ENCODE measurements around the gene ADAM10.
A peak's percentile ranks its signal among the peaks of the same experiment; 100 is the strongest.

The ADAM10 gene

DNA sequence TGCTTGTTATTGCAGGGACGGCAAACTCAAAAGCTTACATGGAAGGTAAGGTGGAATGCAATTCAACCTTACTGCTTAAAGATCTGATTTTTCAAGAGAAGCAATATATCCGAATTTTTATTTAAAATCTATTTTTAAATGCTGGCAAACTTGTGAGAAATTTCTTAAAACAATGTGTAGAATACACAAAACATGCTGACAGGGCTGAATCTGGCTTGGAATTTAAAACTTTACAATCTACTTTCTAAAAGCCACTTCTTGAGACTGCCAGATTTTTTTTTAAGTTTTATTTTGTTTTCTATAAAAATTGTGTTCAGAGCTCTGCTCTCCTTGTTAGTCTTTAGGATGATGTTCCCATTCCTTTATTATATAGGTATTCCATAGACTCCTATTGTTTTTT lies 146.7 kb downstream of the ADAM10 start:
- H3K27ac ChIP-seq, result no peak overlapping the region

GRCh38 chr15:58598829-58599210 lies 150.7 kb downstream of the ADAM10 start:
- no peak overlapping the region for H3K4me3 ChIP-seq (ENCODE audit: low read depth in 1 of 2, low read length in 1 of 2)
- no peaks in the 10 kb centered on the region for H3K9me3 ChIP-seq
- peaks cover 9 to 11% of the 10 kb centered on the region in 2 experiments for H3K4me1 ChIP-seq (ENCODE audit: control insufficient read depth in 1 of 2, insufficient read depth in 1 of 2, low read depth in 1 of 2, low read length in 1 of 2)
- peak overlapping the region; percentile 21 for H3K27ac ChIP-seq
- H3K27me3 ChIP-seq, result no peaks in the 10 kb centered on the region
- TF ChIP-seq CTCF (IDR thresholded peaks at IDR 0.05), result no peak
- peaks cover 15% of the 10 kb centered on the region for H3K36me3 ChIP-seq

More for the DNA sequence above, 146.7 kb downstream of the ADAM10 start:
- H3K36me3 ChIP-seq, result peaks cover 14% of the 10 kb centered on the region
- TF ChIP-seq CTCF (IDR thresholded peaks at IDR 0.05), result no peak
- H3K4me1 ChIP-seq (ENCODE audit: control insufficient read depth in 1 of 2, insufficient read depth in 1 of 2, low read depth in 1 of 2, low read length in 1 of 2), result no peaks in the 10 kb centered on the region
- no peaks in the 10 kb centered on the region for H3K27me3 ChIP-seq
- no peak overlapping the region for H3K4me3 ChIP-seq (ENCODE audit: low read depth in 1 of 2, low read length in 1 of 2)
- no peaks in the 10 kb centered on the region for H3K9me3 ChIP-seq

GRCh38 chr15:58597943-58598828 lies 151.3 kb downstream of the ADAM10 start:
- peaks cover 9 to 11% of the 10 kb centered on the region in 2 experiments for H3K4me1 ChIP-seq (ENCODE audit: control insufficient read depth in 1 of 2, insufficient read depth in 1 of 2, low read depth in 1 of 2, low read length in 1 of 2)
- H3K9me3 ChIP-seq, result no peaks in the 10 kb centered on the region
- H3K36me3 ChIP-seq, result peaks cover 19% of the 10 kb centered on the region
- no peaks in the 10 kb centered on the region for H3K27me3 ChIP-seq
- H3K4me3 ChIP-seq (ENCODE audit: low read depth in 1 of 2, low read length in 1 of 2), result no peak overlapping the region
- H3K27ac ChIP-seq, result peak overlapping the region; percentile 21
- no peak for TF ChIP-seq CTCF (IDR thresholded peaks at IDR 0.05)

DNA sequence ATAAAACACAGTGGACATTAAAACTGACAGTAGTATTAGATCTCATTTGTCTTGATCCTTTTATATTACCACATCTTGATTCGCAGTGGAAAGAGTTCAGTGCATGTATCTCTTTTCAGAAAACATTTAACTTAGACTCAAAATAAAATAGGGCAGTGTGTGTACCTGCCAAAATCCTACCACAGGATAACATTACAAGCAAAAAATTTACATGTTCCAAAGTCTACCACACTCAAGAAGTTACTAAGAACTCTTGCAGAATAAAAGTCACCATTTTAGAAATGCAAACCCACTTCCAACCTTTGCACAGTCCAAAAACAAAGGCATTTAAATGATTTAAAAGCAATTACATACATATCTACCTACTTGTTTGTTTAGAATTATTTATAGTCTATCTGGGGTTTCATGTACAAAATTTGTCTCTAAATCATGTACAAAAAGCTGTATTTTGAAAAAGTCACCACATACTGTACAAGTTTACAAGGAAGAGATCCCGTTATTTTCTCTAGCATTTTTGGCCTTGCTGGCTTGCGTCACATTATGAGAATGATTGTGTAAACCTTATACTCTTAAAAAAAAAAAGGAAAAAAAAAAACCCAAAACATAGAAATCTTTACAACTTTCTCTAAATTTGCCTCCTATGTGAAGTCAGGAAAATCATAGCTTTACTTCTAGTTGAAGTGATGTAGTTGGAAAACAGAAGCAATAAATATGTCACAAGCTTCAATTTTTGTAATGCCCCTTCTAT lies 153.8 kb downstream of the ADAM10 start:
- Histone ChIP-seq H3K9me3 (no peaks in the 10 kb centered on the region), H3K36me3 (peaks cover 16% of the 10 kb centered on the region), H3K4me1 (ENCODE audit: control insufficient read depth in 1 of 2, insufficient read depth in 1 of 2, low read depth in 1 of 2, low read length in 1 of 2) (peaks cover 9 to 11% of the 10 kb centered on the region in 2 experiments), H3K27me3 (no peaks in the 10 kb centered on the region), H3K27ac (peak overlapping the region; percentile 24), H3K4me3 (ENCODE audit: low read depth in 1 of 2, low read length in 1 of 2) (no peak overlapping the region)
- TF ChIP-seq CTCF (IDR thresholded peaks at IDR 0.05), result no peak

DNA sequence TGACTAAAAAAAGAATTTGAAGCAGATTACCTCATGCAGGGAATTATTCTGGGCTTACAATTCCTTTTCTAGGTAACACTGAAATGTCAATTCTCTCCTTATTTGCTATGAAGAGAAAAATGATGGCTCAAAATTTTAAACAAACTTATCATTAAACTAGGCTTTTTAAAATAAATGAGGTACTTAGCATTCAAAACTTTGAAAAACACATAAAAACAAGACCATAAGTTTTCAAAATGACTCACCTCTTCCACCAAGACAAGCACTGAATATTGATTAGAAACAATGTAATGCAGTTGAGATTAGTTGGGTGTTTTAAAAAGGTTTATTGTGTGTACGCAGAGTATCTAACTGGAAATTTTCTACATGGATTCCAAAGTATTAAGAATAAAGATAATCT lies 154.6 kb downstream of the ADAM10 start:
- Histone ChIP-seq H3K27me3 (no peaks in the 10 kb centered on the region), H3K27ac (no peak overlapping the region), H3K4me3 (ENCODE audit: low read depth in 1 of 2, low read length in 1 of 2) (no peak overlapping the region), H3K36me3 (peaks cover 16% of the 10 kb centered on the region), H3K9me3 (no peaks in the 10 kb centered on the region), H3K4me1 (ENCODE audit: control insufficient read depth in 1 of 2, insufficient read depth in 1 of 2, low read depth in 1 of 2, low read length in 1 of 2) (peaks cover 9 to 11% of the 10 kb centered on the region in 2 experiments)
- TF ChIP-seq CTCF (IDR thresholded peaks at IDR 0.05), result no peak

Measured in neutrophil (primary cell).